HG03064 (cell line): ENCODE results near the gene EPN2.
"Not testable (repeated sequence)": the region's sequence is repeated elsewhere in the genome, so short reads cannot be mapped to it uniquely, and the experiment has no call there.

Experiments used
- ATAC-seq: cut with Tn5 transposase; IDR thresholded peaks from one replicate; pipeline ENCODE4 v1.9.1; 2021; ENCODE audit warnings: low read depth; ENCODE audit not compliant: unreplicated experiment

Gene EPN2

GRCh38 chr17:19237139-19237388, at the start of gene EPN2:
Gene EPN2 (plus strand): TSS chr17:19237366. CDS start chr17:19283120, 45,754 bp downstream.
- not testable (repeated sequence) for ATAC-seq

- not testable (repeated sequence) for ATAC-seq
These were observed 49.0 kb upstream of the EPN2 start for GRCh38 chr17:19187883-19188869.

GRCh38 chr17:19188870-19189708, 48.1 kb upstream of the EPN2 start:
- peak; percentile 59 for ATAC-seq

- not testable (repeated sequence) for ATAC-seq
These were observed 47.3 kb upstream of the EPN2 start for GRCh38 chr17:19189781-19190405.

GRCh38 chr17:19196382-19197204, 40.6 kb upstream of the EPN2 start:
- not testable (repeated sequence) for ATAC-seq

- ATAC-seq: not testable (repeated sequence)
These were observed 34.7 kb upstream of the EPN2 start for GRCh38 chr17:19202448-19202847.

- ATAC-seq: not testable (repeated sequence)
These were observed 33.7 kb upstream of the EPN2 start for GRCh38 chr17:19203429-19203828.

GRCh38 chr17:19215074-19215860, 21.9 kb upstream of the EPN2 start:
- ATAC-seq: not testable (repeated sequence)

- not testable (repeated sequence) for ATAC-seq
These were observed 20.8 kb upstream of the EPN2 start for GRCh38 chr17:19216148-19216926.

GRCh38 chr17:19218914-19219313, 18.3 kb upstream of the EPN2 start:
- ATAC-seq: not testable (repeated sequence)

- ATAC-seq: not testable (repeated sequence)
These were observed 17.8 kb upstream of the EPN2 start for GRCh38 chr17:19219384-19219783.

- ATAC-seq: not testable (repeated sequence)
These were observed 17.0 kb upstream of the EPN2 start for GRCh38 chr17:19220195-19220594.

- ATAC-seq: not testable (repeated sequence)
These were observed 10.3 kb upstream of the EPN2 start for GRCh38 chr17:19226610-19227588.

GRCh38 chr17:19234676-19235075, 2.5 kb upstream of the EPN2 start:
- ATAC-seq: not testable (repeated sequence)

- not testable (repeated sequence) for ATAC-seq
These were observed 621 bp upstream of the EPN2 start for GRCh38 chr17:19236351-19237138.

- ATAC-seq: no peak
These were observed 412 bp downstream of the EPN2 start for GRCh38 chr17:19237389-19238166.
